Fibroblast of pulmonary artery (primary cell): Measurements from ENCODE around the gene GSE1.

Experiments
- DNase-seq: peaks from one replicate; pipeline ENCODE4 v3.0.0-alpha.2; 2010; ENCODE audit warnings: low read depth
- H3K4me3 ChIP-seq: replicated peaks from 2 replicates; pipeline ENCODE4 v1.5.1; 2011; ENCODE audit warnings: low read depth, mild to moderate bottlenecking, control low read depth, low read length, moderate library complexity
- CTCF ChIP-seq: IDR thresholded peaks from 2 replicates; pipeline ENCODE4 v1.5.1; 2011; ENCODE audit warnings: mild to moderate bottlenecking, control low read depth, low read length, inconsistent platforms; ENCODE audit errors: missing control alignments

Gene GSE1

GRCh38 chr16:85644093-85644712, 31.1 kb downstream of the GSE1 start:
- H3K4me3 ChIP-seq = no peak overlapping the region
- DNase-seq = no peak
- no peak for TF ChIP-seq CTCF

- DNase-seq = no peak
- no peak overlapping the region for H3K4me3 ChIP-seq
- TF ChIP-seq CTCF = no peak
Measured at GRCh38 chr16:85645021-85645589, 32.0 kb downstream of the GSE1 start.

- no peak for DNase-seq
- H3K4me3 ChIP-seq = no peak overlapping the region
- TF ChIP-seq CTCF = no peak
Measured at GRCh38 chr16:85646358-85646907, 33.3 kb downstream of the GSE1 start.

GRCh38 chr16:85646976-85647375, 33.9 kb downstream of the GSE1 start:
- no peak for TF ChIP-seq CTCF
- H3K4me3 ChIP-seq = no peak overlapping the region
- no peak for DNase-seq

GRCh38 chr16:85648070-85648714, 35.1 kb downstream of the GSE1 start:
- TF ChIP-seq CTCF = no peak
- DNase-seq = no peak
- no peak overlapping the region for H3K4me3 ChIP-seq

GRCh38 chr16:85648805-85649204, 35.7 kb downstream of the GSE1 start:
- TF ChIP-seq CTCF = no peak
- no peak overlapping the region for H3K4me3 ChIP-seq
- DNase-seq = no peak
